Skeletal muscle cell (primary cell): ENCODE results near the gene TEX36.
"Not testable (repeated sequence)": the region's sequence is repeated elsewhere in the genome, so short reads cannot be mapped to it uniquely, and the experiment has no call there.

ENCODE experiments used
- DNase-seq: peaks from one replicate; pipeline ENCODE4 v3.0.0-alpha.2; 2010; ENCODE audit warnings: low read depth
- H3K4me3 ChIP-seq: 2 replicates; pipeline ENCODE4 v1.5.1; 2011; ENCODE audit warnings: low read depth, mild to moderate bottlenecking, control low read depth, low read length, moderate library complexity

Gene TEX36

GRCh38 chr10:125693524-125693847, 10.5 kb upstream of the TEX36 start:
- no peak for DNase-seq
- H3K4me3 ChIP-seq, result no peak overlapping the region

GRCh38 chr10:125692601-125693523, 9.9 kb upstream of the TEX36 start:
- no peak overlapping the region for H3K4me3 ChIP-seq
- DNase-seq, result no peak

DNA sequence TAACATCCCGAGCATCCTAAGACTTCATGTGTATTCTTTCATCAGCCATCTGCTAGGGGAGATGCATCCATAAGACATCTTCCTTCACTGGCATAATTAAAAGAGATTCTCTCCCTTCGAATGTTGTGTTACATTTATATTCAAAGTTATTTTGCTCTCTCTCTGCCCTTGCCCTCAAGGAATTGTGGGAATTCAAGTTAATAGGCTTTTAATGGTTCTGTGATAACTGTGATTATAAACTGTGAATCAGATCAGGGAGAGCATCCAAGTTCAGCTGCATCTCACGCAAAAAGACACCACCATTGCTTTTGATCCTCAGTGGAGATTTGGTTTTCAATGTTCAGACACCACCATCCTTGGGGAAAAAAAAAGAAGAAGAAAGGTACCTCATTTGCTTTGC, 9.2 kb upstream of the TEX36 start:
- no peak overlapping the region for H3K4me3 ChIP-seq
- DNase-seq, result no peak

DNA sequence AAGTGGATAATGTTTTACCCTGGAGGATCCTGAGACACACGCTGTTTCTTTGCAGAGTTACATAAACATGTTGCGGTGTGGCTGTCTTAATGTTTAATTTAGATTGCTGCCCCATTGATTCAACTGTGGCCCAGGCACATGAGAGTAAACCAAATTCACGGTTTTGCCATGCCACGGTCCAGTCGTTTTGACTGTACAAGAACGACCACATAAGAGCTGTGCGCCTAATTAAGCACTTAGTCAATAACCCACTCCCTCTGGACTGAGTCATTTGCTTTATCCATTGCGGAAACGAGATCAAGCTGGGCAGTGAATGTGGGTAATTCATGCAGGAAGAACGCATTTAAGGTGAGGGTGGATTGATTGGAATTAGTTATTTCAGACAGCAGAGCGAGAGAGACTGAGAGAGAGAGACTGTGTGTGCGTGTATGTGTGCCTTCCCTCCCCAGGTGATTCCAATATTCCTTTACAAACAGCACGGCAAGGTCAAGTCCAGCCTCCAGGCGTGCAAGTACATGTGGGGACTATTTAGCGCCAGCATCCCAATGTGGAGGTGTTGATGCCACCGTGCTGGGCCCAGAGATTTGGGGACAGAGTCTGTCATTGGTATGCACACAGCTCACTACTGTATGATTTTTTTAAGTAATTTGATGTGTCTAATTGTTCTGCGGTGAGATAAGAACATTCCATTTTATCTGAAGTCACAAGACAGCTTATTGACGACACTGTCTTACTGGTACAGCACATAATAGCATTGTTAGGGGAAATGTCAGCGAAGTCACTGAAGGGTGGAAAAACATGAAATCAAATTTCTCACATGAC, 8.4 kb upstream of the TEX36 start:
- H3K4me3 ChIP-seq, result no peak overlapping the region
- no peak for DNase-seq

DNA sequence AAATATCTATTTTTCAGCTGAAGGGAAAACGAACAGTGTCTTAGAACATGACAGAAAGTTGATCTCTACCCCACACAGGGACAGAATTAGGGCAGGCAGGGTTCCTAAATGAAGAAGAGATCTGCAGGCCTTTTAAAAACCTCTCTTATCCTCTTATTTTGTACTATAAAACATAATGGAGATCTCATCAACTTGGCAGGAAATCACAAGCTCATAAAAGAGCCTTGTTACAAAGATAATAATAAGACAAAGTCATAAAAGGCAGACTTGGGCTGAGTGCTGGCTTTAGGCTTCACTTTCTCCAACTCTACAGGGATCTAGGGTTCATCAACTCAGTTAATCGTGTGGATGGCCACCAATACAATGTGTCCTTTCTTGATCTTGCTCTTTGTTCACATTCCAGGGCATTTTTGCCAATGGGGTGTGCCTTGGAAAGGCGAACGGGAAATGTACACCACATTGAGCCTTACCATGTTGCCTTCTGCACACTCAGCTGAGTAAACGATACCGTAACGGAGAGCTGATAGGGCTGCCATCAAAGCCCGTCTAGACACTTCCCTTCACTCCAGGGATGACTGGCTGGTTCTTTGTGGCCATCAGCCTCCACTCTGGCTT, 7.1 kb upstream of the TEX36 start:
- H3K4me3 ChIP-seq, result no peak overlapping the region
- no peak for DNase-seq

DNA sequence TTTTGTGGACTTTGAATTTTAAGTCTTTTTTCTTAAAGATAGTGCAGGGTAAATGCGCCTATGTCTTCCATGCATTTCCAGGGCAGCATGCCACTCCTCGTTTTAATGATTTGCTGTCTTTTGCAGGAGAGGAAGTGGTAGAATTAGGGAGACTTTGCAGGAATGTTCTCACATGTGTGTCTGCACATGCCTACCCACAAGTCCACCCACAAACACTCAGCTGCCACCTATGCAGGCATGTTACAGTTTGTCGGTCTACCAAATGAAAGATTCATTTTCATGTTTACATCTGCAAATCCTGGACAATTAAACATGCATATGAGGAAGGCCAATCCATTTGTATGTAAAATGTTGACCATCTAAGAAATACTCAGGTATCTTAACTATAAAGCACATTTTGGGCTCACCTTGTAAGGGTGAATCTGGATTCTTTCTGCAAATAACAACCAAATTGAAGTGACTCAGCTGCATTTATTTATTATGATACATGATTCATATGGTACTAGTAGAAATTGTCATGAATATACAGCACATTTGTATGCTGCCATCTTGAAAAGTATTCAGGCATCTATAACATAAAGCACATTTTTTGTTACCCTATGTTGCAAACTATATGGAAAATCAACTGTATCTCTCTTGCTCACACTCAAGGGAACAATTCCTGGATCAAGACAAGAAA, 4.7 kb upstream of the TEX36 start:
- no peak for DNase-seq
- H3K4me3 ChIP-seq, result no peak overlapping the region

GRCh38 chr10:125684581-125684980, 1.6 kb upstream of the TEX36 start:
- no peak overlapping the region for H3K4me3 ChIP-seq
- no peak for DNase-seq

DNA sequence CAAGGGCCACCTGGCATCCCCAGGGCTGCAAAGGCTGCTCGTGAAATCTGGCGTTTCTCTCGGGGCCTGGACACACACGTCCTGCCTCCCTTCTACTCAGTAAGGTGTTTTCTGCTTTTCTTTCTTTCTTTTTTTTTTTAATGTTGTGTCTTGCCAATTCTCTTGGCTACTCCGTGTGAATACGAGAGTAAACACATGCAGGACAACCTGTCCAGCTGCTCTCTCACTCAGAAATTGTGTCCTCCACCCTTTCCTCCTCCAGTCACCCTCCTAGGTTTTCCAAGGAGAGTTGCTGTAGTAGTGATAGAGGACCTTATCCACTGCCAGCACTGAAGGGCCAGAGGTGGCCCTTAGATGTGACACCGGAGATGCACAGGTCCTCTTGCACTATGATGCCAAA, 858 bp upstream of the TEX36 start:
- no peak for DNase-seq
- no peak overlapping the region for H3K4me3 ChIP-seq

GRCh38 chr10:125679436-125679835, 3.5 kb downstream of the TEX36 start:
- no peak overlapping the region for H3K4me3 ChIP-seq
- no peak for DNase-seq

DNA sequence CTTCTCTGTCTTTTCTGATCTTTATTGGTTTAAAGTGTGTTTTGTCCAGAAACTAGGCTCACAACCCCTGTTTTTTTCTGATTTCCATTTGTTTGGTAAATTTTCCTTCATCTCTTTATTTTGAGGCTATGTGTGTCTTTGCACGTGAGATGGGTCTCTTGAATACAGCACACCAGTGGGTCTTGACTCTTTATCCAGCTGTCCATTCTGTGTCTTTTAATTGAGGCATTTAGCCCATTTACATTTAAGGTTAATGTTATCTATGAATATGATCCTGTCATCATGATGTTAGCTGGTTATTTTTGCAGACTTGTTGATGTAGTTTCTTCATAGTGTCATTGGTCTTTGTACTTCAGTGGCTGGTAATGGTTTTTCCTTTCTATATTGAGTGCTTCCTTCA, 10.1 kb downstream of the TEX36 start:
- no peak for DNase-seq
- no peak overlapping the region for H3K4me3 ChIP-seq

- no peak overlapping the region for H3K4me3 ChIP-seq
- no peak for DNase-seq
Measured at GRCh38 chr10:125662584-125662983, 20.4 kb downstream of the TEX36 start.

DNA sequence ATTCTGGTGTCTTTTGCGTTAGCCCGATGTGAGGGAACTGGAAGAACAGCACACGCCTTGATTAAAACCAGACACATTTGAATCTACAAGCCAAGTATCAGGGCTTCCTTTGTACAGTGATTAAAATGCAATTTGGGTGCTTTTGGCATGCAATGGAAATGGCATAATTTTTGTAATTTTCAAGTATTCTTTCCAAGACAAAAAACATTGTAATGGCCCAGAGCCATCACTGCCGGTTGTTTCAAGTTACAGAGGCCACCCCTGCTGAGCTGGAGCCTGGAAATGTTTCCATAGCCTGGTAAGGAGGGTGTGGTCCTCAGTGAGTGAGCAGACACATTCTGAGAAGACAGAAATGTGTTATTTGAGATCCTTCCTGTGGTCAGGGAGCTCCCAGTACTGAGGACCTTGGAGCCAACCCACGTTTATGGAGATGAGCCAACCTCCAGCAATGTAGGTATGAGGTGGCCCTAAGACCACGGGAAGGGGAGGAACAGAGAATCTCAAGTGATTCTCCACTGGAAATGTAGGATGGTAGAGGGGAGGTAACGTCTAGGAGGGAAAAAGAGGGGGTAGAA, 20.9 kb downstream of the TEX36 start:
- peak; percentile 62 for DNase-seq
- H3K4me3 ChIP-seq, result no peak overlapping the region

DNA sequence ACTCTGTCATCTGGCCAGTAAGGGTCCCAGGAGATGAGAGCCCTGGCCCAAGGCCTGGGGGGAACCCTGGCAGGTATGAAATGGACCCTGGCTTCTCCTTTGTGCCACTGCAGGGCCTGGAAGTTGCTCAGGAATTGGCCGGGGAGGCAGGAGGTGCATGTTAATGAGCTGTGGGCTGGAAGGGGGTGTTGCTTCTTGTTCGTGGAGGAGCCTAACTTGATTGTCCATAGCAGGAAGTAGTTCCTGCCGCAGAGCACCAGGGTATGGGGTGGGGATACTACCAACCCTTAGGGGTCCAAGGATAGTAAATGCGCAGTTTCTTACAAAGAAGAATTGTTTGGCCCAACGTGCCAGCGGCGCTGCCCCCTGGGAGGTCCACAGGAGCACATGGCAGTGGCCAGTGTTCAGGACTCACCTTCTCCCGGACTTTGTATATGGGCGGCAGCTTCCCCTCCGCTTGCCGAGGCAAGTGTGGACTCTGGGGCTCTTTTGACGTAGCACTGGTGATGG, 21.5 kb downstream of the TEX36 start:
- no peak overlapping the region for H3K4me3 ChIP-seq
- no peak for DNase-seq

DNA sequence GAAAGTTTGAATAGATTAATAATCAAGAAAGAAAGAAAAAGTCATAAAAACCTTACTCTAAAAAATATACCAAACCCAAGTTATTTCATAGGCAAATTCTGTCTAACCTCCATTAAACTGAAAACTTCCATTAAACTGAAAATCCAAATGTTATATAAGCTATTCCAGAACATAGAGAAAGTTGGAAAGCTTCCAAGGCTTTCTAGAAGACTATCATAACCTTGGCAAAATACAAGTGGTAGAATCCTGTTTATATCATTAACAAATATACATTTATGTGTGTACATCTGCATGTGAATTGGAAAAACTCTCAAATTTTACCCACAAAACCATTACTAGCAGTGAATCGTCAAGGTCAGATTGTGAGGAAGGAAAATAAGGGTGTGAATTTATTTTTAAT, 23.9 kb downstream of the TEX36 start:
- H3K4me3 ChIP-seq, result no peak overlapping the region
- DNase-seq, result no peak

GRCh38 chr10:125656523-125656922, 26.4 kb downstream of the TEX36 start:
- no peak for DNase-seq
- H3K4me3 ChIP-seq, result no peak overlapping the region

DNA sequence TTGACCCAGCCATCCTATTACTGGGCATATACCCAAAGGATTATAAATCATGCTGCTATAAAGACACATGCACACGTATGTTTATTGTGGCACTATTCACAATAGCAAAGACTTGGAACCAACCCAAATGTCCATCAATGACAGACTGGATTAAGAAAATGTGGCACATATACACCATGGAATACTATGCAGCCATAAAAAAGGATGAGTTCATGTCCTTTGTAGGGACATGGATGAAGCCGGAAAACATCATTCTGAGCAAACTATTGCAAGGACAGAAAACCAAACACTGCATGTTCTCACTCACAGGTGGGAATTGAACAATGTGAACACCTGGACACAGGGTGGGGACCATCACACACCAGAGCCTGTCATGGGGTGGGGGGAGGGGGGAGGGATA, 29.9 kb downstream of the TEX36 start:
- DNase-seq, result not testable (repeated sequence)

DNA sequence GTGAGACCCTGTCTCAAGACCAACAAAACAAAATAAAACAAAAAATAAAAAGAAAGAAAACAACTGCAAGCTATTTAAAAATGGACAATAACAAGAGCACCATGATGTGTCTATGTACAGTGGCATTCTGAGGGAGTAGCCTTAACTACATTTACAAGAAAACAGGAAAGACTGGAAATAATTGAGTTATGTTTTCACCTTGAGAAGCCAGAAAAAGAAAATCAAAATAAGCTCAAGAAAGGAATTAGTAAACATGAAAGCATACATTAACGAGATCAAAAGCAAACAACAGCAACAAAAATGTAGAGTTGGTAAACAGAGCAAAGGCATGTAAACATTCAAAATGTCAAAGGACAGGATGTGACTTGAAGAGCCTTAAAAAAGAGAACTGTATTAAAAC, 36.7 kb downstream of the TEX36 start:
- DNase-seq, result no peak
- no peak overlapping the region for H3K4me3 ChIP-seq

More for the DNA sequence above, 29.9 kb downstream of the TEX36 start:
- H3K4me3 ChIP-seq, result not testable (repeated sequence)

GRCh38 chr10:125641398-125641797, 41.6 kb downstream of the TEX36 start:
- no peak overlapping the region for H3K4me3 ChIP-seq
- DNase-seq, result no peak

GRCh38 chr10:125640653-125641052, 42.3 kb downstream of the TEX36 start:
- no peak for DNase-seq

More at GRCh38 chr10:125640653-125641052, 42.3 kb downstream of the TEX36 start:
- no peak overlapping the region for H3K4me3 ChIP-seq
